Measurements from ENCODE around the gene METTL17. TPM values are rescaled to one million over a fixed set of nuclear protein-coding genes. Genes with fewer than 3 reads are reported as not detected.
A peak's percentile ranks its signal among the peaks of the same experiment; 100 is the strongest.
"Not testable (repeated sequence)": the region's sequence is repeated elsewhere in the genome, so short reads cannot be mapped to it uniquely, and the experiment has no call there.

METTL17 gene
- total RNA-seq, 1 donor from 2014 or later: 49.0 TPM

DNA sequence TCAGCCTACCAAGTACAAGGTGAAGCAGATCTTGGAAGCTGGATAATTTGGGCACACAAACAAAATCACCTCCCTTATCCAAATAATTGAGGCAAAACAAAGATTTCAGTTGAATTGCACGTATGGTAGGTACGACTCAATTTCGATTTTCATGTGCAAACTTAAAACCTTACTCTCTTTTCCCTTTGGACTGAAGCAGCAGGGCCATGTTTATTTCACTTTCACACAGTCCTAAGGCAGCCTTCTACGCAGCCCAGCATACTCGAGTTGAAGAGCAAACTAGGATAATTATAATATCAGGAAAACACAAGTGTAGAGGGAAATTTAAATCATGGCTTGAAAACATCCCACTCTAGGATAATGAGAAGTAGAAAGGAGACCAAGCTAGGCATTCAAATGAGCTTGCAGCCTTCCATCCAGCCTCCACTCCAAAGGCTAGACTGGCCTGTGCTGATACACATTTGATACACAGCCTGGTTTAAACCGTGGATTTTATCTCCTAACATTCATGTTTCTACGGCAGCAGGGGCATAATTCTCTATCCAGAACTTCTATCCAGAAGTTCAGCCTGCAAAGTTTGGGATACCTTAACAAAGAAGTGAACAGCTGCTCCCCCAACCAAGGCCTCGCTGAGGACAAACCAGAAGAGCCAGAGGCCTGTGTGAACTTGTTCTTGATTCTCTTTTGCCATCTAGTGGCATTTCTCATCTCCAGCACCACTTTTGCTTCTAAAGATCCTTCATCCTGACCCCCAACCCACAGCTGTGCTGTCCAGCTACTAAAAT, 50.0 kb downstream of the METTL17 start:
- Histone ChIP-seq H3K36me3 (ENCODE audit: insufficient read depth, low read length) (no peaks in the 10 kb centered on the region), H2AFZ (ENCODE audit: low read depth, low read length) (peak overlapping the region; percentile 50), H3K27me3 (ENCODE audit: insufficient read depth, low read length) (peaks cover 7% of the 10 kb centered on the region), H3K9ac (ENCODE audit: low read length) (no peak overlapping the region), H3K4me3 (ENCODE audit: insufficient read depth, low read depth, low read length) (no peak overlapping the region), H3K79me2 (ENCODE audit: insufficient read depth, low read length) (no peaks in the 10 kb centered on the region), H3K4me2 (ENCODE audit: low read length) (no peak overlapping the region), H3K27ac (ENCODE audit: low read depth, low read length) (no peak overlapping the region), H3K4me1 (ENCODE audit: insufficient read depth, low read length) (no peaks in the 10 kb centered on the region), H3K9me3 (ENCODE audit: insufficient read depth, low read depth, low read length) (no peaks in the 10 kb centered on the region), H4K20me1 (ENCODE audit: insufficient read depth, low read length) (no peaks in the 10 kb centered on the region)
- H3K27me3 Mint-ChIP-seq (ENCODE audit: low read depth, unreplicated experiment): peaks cover 28% of the 10 kb centered on the region
- peak; percentile 45 for DNase-seq (ENCODE audit: low read depth)
- peaks cover 5% of the 10 kb centered on the region for H3K9me3 Mint-ChIP-seq (ENCODE audit: unreplicated experiment)
- H3K4me1 Mint-ChIP-seq (ENCODE audit: low read depth, unreplicated experiment): peaks cover 36% of the 10 kb centered on the region
- TF ChIP-seq, protein P1, sequence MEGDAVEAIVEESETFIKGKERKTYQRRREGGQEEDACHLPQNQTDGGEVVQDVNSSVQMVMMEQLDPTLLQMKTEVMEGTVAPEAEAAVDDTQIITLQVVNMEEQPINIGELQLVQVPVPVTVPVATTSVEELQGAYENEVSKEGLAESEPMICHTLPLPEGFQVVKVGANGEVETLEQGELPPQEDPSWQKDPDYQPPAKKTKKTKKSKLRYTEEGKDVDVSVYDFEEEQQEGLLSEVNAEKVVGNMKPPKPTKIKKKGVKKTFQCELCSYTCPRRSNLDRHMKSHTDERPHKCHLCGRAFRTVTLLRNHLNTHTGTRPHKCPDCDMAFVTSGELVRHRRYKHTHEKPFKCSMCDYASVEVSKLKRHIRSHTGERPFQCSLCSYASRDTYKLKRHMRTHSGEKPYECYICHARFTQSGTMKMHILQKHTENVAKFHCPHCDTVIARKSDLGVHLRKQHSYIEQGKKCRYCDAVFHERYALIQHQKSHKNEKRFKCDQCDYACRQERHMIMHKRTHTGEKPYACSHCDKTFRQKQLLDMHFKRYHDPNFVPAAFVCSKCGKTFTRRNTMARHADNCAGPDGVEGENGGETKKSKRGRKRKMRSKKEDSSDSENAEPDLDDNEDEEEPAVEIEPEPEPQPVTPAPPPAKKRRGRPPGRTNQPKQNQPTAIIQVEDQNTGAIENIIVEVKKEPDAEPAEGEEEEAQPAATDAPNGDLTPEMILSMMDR (IDR thresholded peaks at IDR 0.05; ENCODE audit: insufficient read depth, low read depth, low read length): peak; percentile 61
- no peak for TF ChIP-seq EZH2 (IDR thresholded peaks at IDR 0.05; ENCODE audit: insufficient read depth, low read length)
- peak overlapping the region; percentile 2 for H3K27ac Mint-ChIP-seq (ENCODE audit: unreplicated experiment)
- peaks cover 2% of the 10 kb centered on the region for H3K36me3 Mint-ChIP-seq (ENCODE audit: low read depth, unreplicated experiment)
- H3K4me3 Mint-ChIP-seq (ENCODE audit: unreplicated experiment): peak overlapping the region; percentile 35
- no peak for FAIRE-seq

DNA sequence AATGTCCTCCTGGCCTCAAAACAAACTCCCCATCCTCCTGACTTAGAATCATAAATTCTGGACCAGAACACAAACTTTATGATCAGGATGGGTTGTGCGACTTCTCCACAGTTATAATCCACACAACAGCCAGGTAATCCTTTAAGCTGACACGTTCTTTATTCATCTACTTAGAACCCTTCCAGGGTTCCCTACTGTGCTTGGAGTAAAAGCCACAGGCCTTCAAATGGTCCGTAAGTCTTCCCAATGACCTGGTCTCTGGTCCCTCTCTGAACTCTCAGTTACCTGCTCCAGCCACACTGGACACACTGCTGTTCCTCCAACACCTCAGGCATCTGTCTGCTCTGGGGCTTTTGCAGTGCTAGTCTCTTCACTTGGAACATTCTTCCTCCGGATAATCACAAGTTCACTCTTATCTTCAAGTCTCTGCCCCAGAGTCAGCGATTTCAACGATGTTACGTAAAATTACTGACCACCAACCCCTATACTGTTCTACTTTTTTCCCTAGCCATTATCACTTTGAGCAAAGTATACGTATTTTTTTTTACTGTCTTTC, 50.7 kb downstream of the METTL17 start:
- peak overlapping the region; percentile 35 for H3K4me3 Mint-ChIP-seq (ENCODE audit: unreplicated experiment)
- H3K36me3 ChIP-seq (ENCODE audit: insufficient read depth, low read length): no peaks in the 10 kb centered on the region
- H3K4me2 ChIP-seq (ENCODE audit: low read length): no peak overlapping the region
- peaks cover 24% of the 10 kb centered on the region for H3K27me3 Mint-ChIP-seq (ENCODE audit: low read depth, unreplicated experiment)
- peaks cover 36% of the 10 kb centered on the region for H3K4me1 Mint-ChIP-seq (ENCODE audit: low read depth, unreplicated experiment)
- no peak overlapping the region for H3K4me3 ChIP-seq (ENCODE audit: insufficient read depth, low read depth, low read length)
- no peaks in the 10 kb centered on the region for H3K79me2 ChIP-seq (ENCODE audit: insufficient read depth, low read length)
- no peak for FAIRE-seq
- H3K36me3 Mint-ChIP-seq (ENCODE audit: low read depth, unreplicated experiment): peaks cover 2% of the 10 kb centered on the region
- H3K9ac ChIP-seq (ENCODE audit: low read length): no peak overlapping the region
- H2AFZ ChIP-seq (ENCODE audit: low read depth, low read length): no peak overlapping the region
- DNase-seq (ENCODE audit: low read depth): no peak
- H3K27ac ChIP-seq (ENCODE audit: low read depth, low read length): no peak overlapping the region
- peaks cover 6% of the 10 kb centered on the region for H3K9me3 Mint-ChIP-seq (ENCODE audit: unreplicated experiment)
- peaks cover 10% of the 10 kb centered on the region for H3K27me3 ChIP-seq (ENCODE audit: insufficient read depth, low read length)
- H3K27ac Mint-ChIP-seq (ENCODE audit: unreplicated experiment): no peak overlapping the region
- H3K9me3 ChIP-seq (ENCODE audit: insufficient read depth, low read depth, low read length): no peaks in the 10 kb centered on the region
- no peaks in the 10 kb centered on the region for H3K4me1 ChIP-seq (ENCODE audit: insufficient read depth, low read length)
- TF ChIP-seq EZH2 (IDR thresholded peaks at IDR 0.05; ENCODE audit: insufficient read depth, low read length): no peak
- TF ChIP-seq, protein P1 (IDR thresholded peaks at IDR 0.05; ENCODE audit: insufficient read depth, low read depth, low read length): no peak
- no peaks in the 10 kb centered on the region for H4K20me1 ChIP-seq (ENCODE audit: insufficient read depth, low read length)

DNA sequence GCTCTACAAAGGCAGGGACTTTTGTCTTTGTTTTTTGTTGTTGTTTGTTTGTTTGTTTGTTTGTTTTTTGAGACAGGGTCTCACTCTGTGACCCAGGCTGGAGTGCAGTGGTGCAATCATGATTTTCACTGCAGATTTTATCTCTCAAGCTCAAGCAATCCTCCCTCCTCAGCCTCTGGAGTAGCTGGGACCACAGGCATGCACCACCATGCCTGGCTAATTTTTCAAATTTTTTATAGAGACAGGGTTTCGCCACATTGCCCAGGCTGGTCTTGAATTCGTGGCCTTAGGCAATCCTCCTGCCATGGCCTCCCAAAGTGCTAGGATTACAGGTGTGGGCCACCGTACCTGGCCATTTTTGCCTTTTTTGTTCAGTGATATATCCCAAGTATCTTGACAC, 51.2 kb downstream of the METTL17 start:
- not testable (repeated sequence) for H3K9me3 ChIP-seq (ENCODE audit: insufficient read depth, low read depth, low read length); H3K27me3 ChIP-seq (ENCODE audit: insufficient read depth, low read length); H3K9me3 Mint-ChIP-seq (ENCODE audit: unreplicated experiment); H4K20me1 ChIP-seq (ENCODE audit: insufficient read depth, low read length); H3K27ac Mint-ChIP-seq (ENCODE audit: unreplicated experiment); H3K4me3 Mint-ChIP-seq (ENCODE audit: unreplicated experiment); H3K4me3 ChIP-seq (ENCODE audit: insufficient read depth, low read depth, low read length); H3K4me1 ChIP-seq (ENCODE audit: insufficient read depth, low read length); H3K27ac ChIP-seq (ENCODE audit: low read depth, low read length); H3K36me3 ChIP-seq (ENCODE audit: insufficient read depth, low read length); DNase-seq (ENCODE audit: low read depth); H2AFZ ChIP-seq (ENCODE audit: low read depth, low read length); H3K4me2 ChIP-seq (ENCODE audit: low read length); FAIRE-seq; H3K9ac ChIP-seq (ENCODE audit: low read length); H3K79me2 ChIP-seq (ENCODE audit: insufficient read depth, low read length); H3K36me3 Mint-ChIP-seq (ENCODE audit: low read depth, unreplicated experiment)
- peaks cover 23% of the 10 kb centered on the region for H3K27me3 Mint-ChIP-seq (ENCODE audit: low read depth, unreplicated experiment)
- H3K4me1 Mint-ChIP-seq (ENCODE audit: low read depth, unreplicated experiment): peaks cover 36% of the 10 kb centered on the region

All from astrocyte (in vitro differentiated cells and primary cell).